GM12878 (cell line): ENCODE results near the gene MKX.

Experiments
- CEBPB ChIP-seq, 2 experiments: fragments of 150-350 bp in 1 of 2; IDR thresholded peaks; 2 replicates each; pipeline ENCODE4 v1.6.1; 2012 to 2014; ENCODE audit warnings: low read depth in 2 of 2, low read length in 2 of 2, borderline replicate concordance in 1 of 2, inconsistent platforms in 1 of 2
- CHD2 ChIP-seq: IDR thresholded peaks from 2 replicates; pipeline ENCODE4 v1.6.1; 2011; ENCODE audit warnings: low read depth, low read length, improper control_type of control experiment, borderline replicate concordance
- DPF2 ChIP-seq: fragments of 450-650 bp; IDR thresholded peaks from 2 replicates; pipeline ENCODE4 v1.6.1; 2017; ENCODE audit warnings: mild to moderate bottlenecking
- POLR2AphosphoS5 ChIP-seq: IDR thresholded peaks from 2 replicates; pipeline ENCODE4 v1.6.1; 2011; ENCODE audit warnings: mild to moderate bottlenecking, low read length, inconsistent platforms

- TF ChIP-seq CEBPB (IDR thresholded peaks at IDR 0.05; ENCODE audit: borderline replicate concordance in 1 of 2, low read depth in 2 of 2, low read length in 2 of 2) (no peak), POLR2AphosphoS5 (no peak), DPF2 (no peak), CHD2 (no peak)
Observed at GRCh38 chr10:27745732-27746396, at the start of gene MKX.
